ENCODE data around the gene CCSER1.

Gene CCSER1

DNA sequence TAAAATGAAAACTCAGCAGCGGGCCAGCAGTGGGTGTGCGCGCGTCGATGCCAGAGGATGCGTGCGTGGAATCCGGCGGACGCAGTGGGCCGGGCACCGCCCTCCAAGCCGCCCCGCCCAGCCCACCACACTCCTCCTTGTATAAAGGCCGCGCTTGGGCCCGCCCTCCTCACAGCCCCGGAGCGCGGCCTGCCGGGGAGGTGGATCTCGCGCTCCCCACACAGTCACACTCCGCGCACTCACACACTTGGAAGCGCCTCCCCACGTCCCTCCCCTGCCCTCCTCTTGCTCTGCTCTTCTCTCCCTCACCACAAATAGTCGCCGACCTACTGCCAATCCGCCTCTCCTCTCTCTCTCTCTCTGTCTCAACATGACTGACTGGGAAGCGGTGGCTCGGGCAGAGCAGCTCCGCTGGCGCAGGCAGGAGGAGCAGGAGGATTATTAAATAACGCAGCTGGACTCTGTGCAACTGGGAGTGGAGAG is at the start of gene CCSER1:
Gene CCSER1, plus strand, starts transcription at position 172 of the 483 bp plus-strand sequence.
- peak within 1 kb of the TSS; percentile 74 for H3K4me3 ChIP-seq (ENCODE audit: low read length)
- DNase-seq (ENCODE audit: low read depth), result no peak
- no peak for TF ChIP-seq CTCF (conservative IDR thresholded peaks at IDR 0.05; ENCODE audit: low read depth, low read length)

DNA sequence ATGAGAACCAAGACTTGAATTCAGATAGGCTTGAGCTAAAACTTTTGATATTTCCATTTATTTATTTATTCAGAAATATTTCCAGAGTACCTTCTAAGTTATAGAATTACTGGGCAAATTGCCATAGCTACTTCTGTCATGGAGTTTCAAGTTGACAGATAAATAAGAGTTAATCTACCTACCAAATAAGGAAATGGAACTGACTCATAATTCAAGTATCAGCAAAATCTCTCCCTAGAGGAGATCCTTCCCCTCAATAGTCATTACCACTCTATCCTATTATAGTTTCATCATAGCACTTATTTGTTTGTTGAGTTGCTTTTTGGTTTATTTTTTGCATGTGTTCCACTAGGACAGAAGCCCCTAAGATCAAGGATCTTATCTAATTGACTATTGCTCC is 48.8 kb upstream of the CCSER1 start:
- no peak overlapping the region for H3K4me3 ChIP-seq (ENCODE audit: low read length)
- peak; percentile 71 for DNase-seq (ENCODE audit: low read depth)
- TF ChIP-seq CTCF (conservative IDR thresholded peaks at IDR 0.05; ENCODE audit: low read depth, low read length), result no peak

DNA sequence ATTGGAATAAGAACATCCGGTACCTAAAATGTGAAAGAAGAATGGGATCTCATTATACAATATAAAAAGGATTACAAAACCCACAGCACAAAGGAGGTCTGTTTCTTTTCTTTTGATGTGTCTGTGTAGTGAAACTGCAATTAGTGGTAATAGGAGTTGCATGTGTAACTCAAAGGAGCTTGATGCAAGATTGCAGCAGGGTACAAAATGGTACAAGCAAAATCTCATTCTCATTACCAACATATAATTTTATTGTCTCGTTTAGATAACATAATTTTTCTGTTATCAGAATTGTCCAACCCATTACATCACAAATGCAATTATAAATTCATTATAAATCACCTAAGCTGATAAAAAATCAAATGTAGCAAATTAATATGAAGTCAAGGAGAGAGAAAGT is 47.1 kb upstream of the CCSER1 start:
- no peak for DNase-seq (ENCODE audit: low read depth)
- no peak overlapping the region for H3K4me3 ChIP-seq (ENCODE audit: low read length)
- TF ChIP-seq CTCF (conservative IDR thresholded peaks at IDR 0.05; ENCODE audit: low read depth, low read length), result no peak

DNA sequence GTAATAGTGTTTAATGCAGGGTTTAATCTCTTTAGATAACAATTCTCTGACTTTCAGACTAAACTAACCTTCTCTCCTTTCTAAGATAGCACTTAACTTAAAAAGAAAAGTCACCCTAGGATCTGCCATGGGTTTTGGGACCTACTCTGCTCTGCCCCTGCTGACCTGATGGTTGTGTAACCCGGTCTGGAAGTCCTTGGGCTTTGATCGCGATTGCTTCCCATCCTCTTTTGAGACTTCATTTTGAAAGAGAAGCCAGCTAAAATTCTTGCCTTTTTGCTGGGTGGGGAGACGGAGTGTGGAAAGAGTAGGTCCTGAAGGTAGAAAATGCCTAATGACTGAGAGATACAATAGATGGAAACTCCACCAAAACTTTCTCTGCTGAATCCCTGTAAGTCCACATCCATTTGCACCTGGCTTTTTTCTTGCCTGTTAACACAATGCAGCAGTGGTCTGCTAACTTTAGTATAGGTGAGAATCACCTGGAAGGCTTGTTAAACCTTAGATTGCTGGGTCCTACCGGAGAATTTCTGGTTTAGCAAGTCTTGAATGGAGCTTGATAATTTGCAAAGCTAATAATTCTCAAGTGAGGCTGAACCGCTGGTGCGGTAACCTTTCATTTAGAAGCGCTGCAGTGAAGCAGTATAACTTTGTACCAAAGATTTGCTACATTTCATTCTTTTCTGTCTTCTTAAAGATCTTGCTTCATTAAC is 45.6 kb upstream of the CCSER1 start:
- no peak for DNase-seq (ENCODE audit: low read depth)
- TF ChIP-seq CTCF (conservative IDR thresholded peaks at IDR 0.05; ENCODE audit: low read depth, low read length), result no peak

GRCh38 chr4:90082449-90082848 is 44.7 kb upstream of the CCSER1 start:
- TF ChIP-seq CTCF (conservative IDR thresholded peaks at IDR 0.05; ENCODE audit: low read depth, low read length), result no peak
- DNase-seq (ENCODE audit: low read depth), result no peak

More for the DNA sequence above, 45.6 kb upstream of the CCSER1 start:
- no peak overlapping the region for H3K4me3 ChIP-seq (ENCODE audit: low read length)

DNA sequence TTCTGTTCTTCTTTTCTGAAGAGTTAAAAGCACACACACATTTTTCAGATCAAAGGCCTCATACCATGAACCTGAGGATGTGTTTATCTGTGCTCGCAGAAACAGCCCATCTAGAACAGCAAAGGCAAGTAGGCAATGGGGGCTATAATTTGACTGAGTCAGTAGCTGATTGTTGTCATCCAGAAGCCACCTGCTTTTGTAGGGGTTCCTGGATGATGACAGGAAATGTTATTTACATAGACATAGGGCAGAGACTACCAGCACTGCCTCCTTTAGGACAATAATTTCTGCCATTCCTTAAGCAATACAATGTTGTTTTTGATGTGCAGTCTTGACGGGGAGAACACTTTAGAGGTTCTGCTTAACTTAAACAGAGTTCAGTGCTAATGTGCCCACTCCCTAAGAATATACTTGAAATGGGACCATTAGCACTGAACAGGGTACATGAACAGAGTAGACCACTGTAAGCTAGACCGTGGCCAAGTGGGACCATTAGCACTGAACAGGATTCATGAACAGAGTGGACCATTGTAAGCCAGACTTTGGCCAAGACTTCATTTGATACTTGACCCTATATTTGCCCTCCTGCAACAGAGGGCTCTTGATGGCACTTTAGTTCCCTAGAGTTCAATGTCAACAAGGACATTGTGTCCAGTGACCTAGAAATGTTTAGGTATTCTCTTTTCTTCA is 42.8 kb upstream of the CCSER1 start:
- no peak for DNase-seq (ENCODE audit: low read depth)
- no peak overlapping the region for H3K4me3 ChIP-seq (ENCODE audit: low read length)
- TF ChIP-seq CTCF (conservative IDR thresholded peaks at IDR 0.05; ENCODE audit: low read depth, low read length), result no peak

More at GRCh38 chr4:90082449-90082848, 44.7 kb upstream of the CCSER1 start:
- H3K4me3 ChIP-seq (ENCODE audit: low read length), result no peak overlapping the region

GRCh38 chr4:90084967-90085295 is 42.3 kb upstream of the CCSER1 start:
- no peak for TF ChIP-seq CTCF (conservative IDR thresholded peaks at IDR 0.05; ENCODE audit: low read depth, low read length)
- DNase-seq (ENCODE audit: low read depth), result no peak
- H3K4me3 ChIP-seq (ENCODE audit: low read length), result no peak overlapping the region
